Type B pancreatic cell (in vitro differentiated cells): ENCODE data around the gene ORC6. TPM values are rescaled to one million over a fixed set of nuclear protein-coding genes. Genes with fewer than 3 reads are reported as not detected.
"Not testable (repeated sequence)": the region's sequence is repeated elsewhere in the genome, so short reads cannot be mapped to it uniquely, and the experiment has no call there.

ENCODE experiments used
- DNase-seq: peaks from one replicate; pipeline ENCODE4 v3.0.0; 2021; ENCODE audit warnings: mixed read lengths; ENCODE audit not compliant: unreplicated experiment; ENCODE audit errors: extremely low spot score
- H3K27ac Mint-ChIP-seq: 2 replicates; pipeline ENCODE4 v1.8.0; 2021; ENCODE audit warnings: mild to moderate bottlenecking, mixed read lengths
- H3K27me3 Mint-ChIP-seq: 2 replicates; pipeline ENCODE4 v1.8.0; 2021; ENCODE audit warnings: mixed read lengths
- H3K36me3 Mint-ChIP-seq: 2 replicates; pipeline ENCODE4 v1.8.0; 2021; ENCODE audit warnings: mixed read lengths
- H3K4me1 Mint-ChIP-seq: one replicate; pipeline ENCODE4 v1.8.0; 2021; ENCODE audit warnings: mixed read lengths; ENCODE audit not compliant: unreplicated experiment
- H3K4me3 Mint-ChIP-seq: 2 replicates; pipeline ENCODE4 v1.8.0; 2021; ENCODE audit warnings: mild to moderate bottlenecking, mixed read lengths
- H3K9me3 Mint-ChIP-seq: 2 replicates; pipeline ENCODE4 v1.8.0; 2021; ENCODE audit warnings: mixed read lengths
- CTCF ChIP-seq: fragments of 200-600 bp; sonication (generic); conservative IDR thresholded peaks from 2 replicates; pipeline ENCODE4 v1.5.0; 2021; ENCODE audit warnings: antibody characterized with exemption, mild to moderate bottlenecking
- total RNA-seq: library from RNA; stranded (reverse); gene quantifications from 2 replicates; pipeline ENCODE4 v1.2.1, GENCODE V29; 2021; ENCODE audit warnings: low replicate concordance

Gene ORC6
- total RNA-seq, 1 donor from 2014 or later = 48.8 TPM

GRCh38 chr16:46658925-46659324 lies 30.5 kb upstream of the ORC6 start:
- H3K4me3 Mint-ChIP-seq = no peak overlapping the region
- DNase-seq = no peak
- H3K9me3 Mint-ChIP-seq = no peaks in the 10 kb centered on the region
- H3K36me3 Mint-ChIP-seq = peaks cover 32% of the 10 kb centered on the region
- no peak for TF ChIP-seq CTCF
- H3K27me3 Mint-ChIP-seq = no peaks in the 10 kb centered on the region
- no peak overlapping the region for H3K27ac Mint-ChIP-seq
- no peaks in the 10 kb centered on the region for H3K4me1 Mint-ChIP-seq

- Mint-ChIP-seq H3K27me3 (no peaks in the 10 kb centered on the region), H3K27ac (no peak overlapping the region), H3K9me3 (no peaks in the 10 kb centered on the region), H3K4me3 (no peak overlapping the region), H3K36me3 (peaks cover 48% of the 10 kb centered on the region), H3K4me1 (no peaks in the 10 kb centered on the region)
- DNase-seq = no peak
- TF ChIP-seq CTCF = no peak
These were observed 27.3 kb upstream of the ORC6 start for GRCh38 chr16:46662123-46662522.

- DNase-seq = no peak
- Mint-ChIP-seq H3K4me3 (no peak overlapping the region), H3K27me3 (no peaks in the 10 kb centered on the region), H3K27ac (no peak overlapping the region), H3K36me3 (peaks cover 39% of the 10 kb centered on the region), H3K9me3 (no peaks in the 10 kb centered on the region), H3K4me1 (no peaks in the 10 kb centered on the region)
- TF ChIP-seq CTCF = peak; percentile 95
These were observed 16.0 kb upstream of the ORC6 start for GRCh38 chr16:46673320-46674013.

GRCh38 chr16:46677943-46678342 lies 11.5 kb upstream of the ORC6 start:
- DNase-seq, H3K27ac Mint-ChIP-seq, H3K9me3 Mint-ChIP-seq, H3K4me3 Mint-ChIP-seq, H3K4me1 Mint-ChIP-seq, H3K27me3 Mint-ChIP-seq: not testable (repeated sequence)
- H3K36me3 Mint-ChIP-seq = peaks cover 31% of the 10 kb centered on the region

GRCh38 chr16:46681867-46682266 lies 7.6 kb upstream of the ORC6 start:
- not testable (repeated sequence) for H3K27me3 Mint-ChIP-seq, H3K9me3 Mint-ChIP-seq, H3K4me3 Mint-ChIP-seq, DNase-seq, H3K27ac Mint-ChIP-seq
- Mint-ChIP-seq H3K36me3 (peaks cover 16% of the 10 kb centered on the region), H3K4me1 (peaks cover 23% of the 10 kb centered on the region)

- Mint-ChIP-seq H3K27me3 (no peaks in the 10 kb centered on the region), H3K27ac (no peak overlapping the region), H3K4me1 (peaks cover 46% of the 10 kb centered on the region)
These were observed 2.5 kb upstream of the ORC6 start for GRCh38 chr16:46686815-46687473.

More at GRCh38 chr16:46686815-46687473, 2.5 kb upstream of the ORC6 start:
- Mint-ChIP-seq H3K9me3 (no peaks in the 10 kb centered on the region), H3K36me3 (no peaks in the 10 kb centered on the region), H3K4me3 (peak overlapping the region; percentile 49)
- no peak for DNase-seq
- no peak for TF ChIP-seq CTCF
